ENCODE measurements around the gene BDKRB2. TPM values are rescaled to one million over a fixed set of nuclear protein-coding genes. Genes with fewer than 3 reads are reported as not detected.

Gene BDKRB2
- total RNA-seq, 1 experiment from 2014 or later, result 0.05 TPM

GRCh38 chr14:96261053-96261452 is 56.4 kb downstream of the BDKRB2 start:
- no peak for DNase-seq (ENCODE audit: low read depth, low spot score)
- peaks cover 8% of the 10 kb centered on the region for H3K27me3 ChIP-seq (ENCODE audit: control insufficient read depth, insufficient read depth, low read length)
- POLR2A ChIA-PET, result no interaction called here
- TF ChIP-seq REST (IDR thresholded peaks at IDR 0.05; ENCODE audit: insufficient read depth in 1 of 2, low read depth in 2 of 2, low read length in 1 of 2) (no peak), TCF7L2 (IDR thresholded peaks at IDR 0.05; ENCODE audit: low read depth, low read length) (no peak), CTCF (IDR thresholded peaks at IDR 0.05) (no peak), SIN3A (IDR thresholded peaks at IDR 0.05; ENCODE audit: borderline replicate concordance, insufficient read depth, low read depth, low read length) (no peak), POLR2AphosphoS5 (IDR thresholded peaks at IDR 0.05; ENCODE audit: low read depth, low read length) (no peak)
- H3K9me3 ChIP-seq (ENCODE audit: control insufficient read depth, insufficient read depth, low read depth, low read length), result peaks cover 4% of the 10 kb centered on the region; the same call in 1 of the 2 replicates
- ATAC-seq, result no peak
- BruUV-seq (replicated peaks), result no TSS peak
- H3K4me1 ChIP-seq (ENCODE audit: control insufficient read depth, insufficient read depth, low read length), result no peaks in the 10 kb centered on the region
- H3K27ac ChIP-seq (ENCODE audit: low read length), result no peak overlapping the region
- H3K36me3 ChIP-seq (ENCODE audit: control insufficient read depth, insufficient read depth, low read length), result no peaks in the 10 kb centered on the region
- H3K4me3 ChIP-seq (ENCODE audit: low read depth in 2 of 2, low read length in 2 of 2), result no peak overlapping the region
- CTCF ChIA-PET, result no interaction called here
- intact Hi-C loops (cut with micrococcal nuclease; ENCODE audit: unreplicated experiment), result no loop called here
- in situ Hi-C loops (cut with HindIII; ENCODE audit: low pct_unique_long_range_greater_than_20kb, low sequenced_read_pairs), result no loop called here

GRCh38 chr14:96261772-96262655 is 57.4 kb downstream of the BDKRB2 start:
- POLR2A ChIA-PET, result no interaction called here
- no peaks in the 10 kb centered on the region for H3K4me1 ChIP-seq (ENCODE audit: control insufficient read depth, insufficient read depth, low read length)
- DNase-seq (ENCODE audit: low read depth, low spot score), result no peak
- intact Hi-C loops (cut with micrococcal nuclease; ENCODE audit: unreplicated experiment) (no loop called here), in situ Hi-C loops (cut with HindIII; ENCODE audit: low pct_unique_long_range_greater_than_20kb, low sequenced_read_pairs) (no loop called here)
- no peak overlapping the region for H3K27ac ChIP-seq (ENCODE audit: low read length)
- TF ChIP-seq POLR2AphosphoS5 (IDR thresholded peaks at IDR 0.05; ENCODE audit: low read depth, low read length) (no peak), CTCF (IDR thresholded peaks at IDR 0.05) (no peak), SIN3A (IDR thresholded peaks at IDR 0.05; ENCODE audit: borderline replicate concordance, insufficient read depth, low read depth, low read length) (no peak), TCF7L2 (IDR thresholded peaks at IDR 0.05; ENCODE audit: low read depth, low read length) (no peak), REST (IDR thresholded peaks at IDR 0.05; ENCODE audit: insufficient read depth in 1 of 2, low read depth in 2 of 2, low read length in 1 of 2) (no peak)
- peaks cover 4% of the 10 kb centered on the region; the same call in 1 of the 2 replicates for H3K9me3 ChIP-seq (ENCODE audit: control insufficient read depth, insufficient read depth, low read depth, low read length)
- no peaks in the 10 kb centered on the region for H3K36me3 ChIP-seq (ENCODE audit: control insufficient read depth, insufficient read depth, low read length)
- no TSS peak for BruUV-seq (replicated peaks)
- H3K27me3 ChIP-seq (ENCODE audit: control insufficient read depth, insufficient read depth, low read length), result 0 out of 2 replicates have a peak, but pooled peaks cover 2% of the 10 kb centered on the region
- CTCF ChIA-PET, result no interaction called here
- H3K4me3 ChIP-seq (ENCODE audit: low read depth in 2 of 2, low read length in 2 of 2), result no peak overlapping the region
- ATAC-seq, result no peak
